ENCODE measurements around the gene ADAMTS12. TPM values are rescaled to one million over a fixed set of nuclear protein-coding genes. Genes with fewer than 3 reads are reported as not detected.

The ADAMTS12 gene
- total RNA-seq, 1 experiment from 2014 or later, result 6.2 TPM

- Mint-ChIP-seq H3K27ac (no peak overlapping the region), H3K27me3 (ENCODE audit: low read depth) (no peaks in the 10 kb centered on the region), H3K4me3 (no peak overlapping the region), H3K4me1 (peaks cover 0 to 5% of the 10 kb centered on the region in 2 experiments; a peak in 2 of 4 replicates), H3K9me3 (no peaks in the 10 kb centered on the region), H3K36me3 (ENCODE audit: insufficient read depth in 1 of 3, low read depth in 3 of 3) (no peaks in the 10 kb centered on the region)
- Histone ChIP-seq H4K5ac (ENCODE audit: insufficient read length, low read depth, low read length) (no peak overlapping the region), H3K18ac (ENCODE audit: insufficient read length, low read depth, low read length) (no peak overlapping the region), H2BK120ac (ENCODE audit: low read depth, low read length, poor library complexity, severe bottlenecking) (no peak overlapping the region), H4K91ac (ENCODE audit: insufficient read length, low read depth, low read length) (no peak overlapping the region), H2AK5ac (ENCODE audit: insufficient read length, low read length) (no peak overlapping the region), H3K23me2 (ENCODE audit: insufficient read length, low read depth, low read length, poor library complexity, severe bottlenecking) (no peaks in the 10 kb centered on the region), H3K4me2 (ENCODE audit: insufficient read depth, insufficient read length, low read length) (no peak overlapping the region), H3K27ac (ENCODE audit: insufficient read length, low read depth, low read length) (no peak overlapping the region), H3K9ac (ENCODE audit: extremely low read depth, insufficient read length, low read length) (no peak overlapping the region), H2AFZ (ENCODE audit: low read length) (no peak overlapping the region), H4K8ac (replicated peaks; ENCODE audit: insufficient read length, low read depth, low read length) (no peak overlapping the region), H2BK20ac (ENCODE audit: low read depth, low read length, poor library complexity, severe bottlenecking) (no peak overlapping the region), H3K14ac (ENCODE audit: insufficient read depth, low read length) (no peak overlapping the region), H4K20me1 (ENCODE audit: control insufficient read depth, insufficient read depth, insufficient read length) (no peaks in the 10 kb centered on the region), H3K79me1 (ENCODE audit: insufficient read depth, low read depth, low read length, poor library complexity, severe bottlenecking) (no peaks in the 10 kb centered on the region), H3K79me2 (ENCODE audit: insufficient read depth, low read length) (no peaks in the 10 kb centered on the region), H3K9me3 (ENCODE audit: control insufficient read depth, low read depth, low read length) (no peaks in the 10 kb centered on the region), H3K23ac (ENCODE audit: insufficient read length, low read depth, low read length) (no peak overlapping the region), H3T11ph (ENCODE audit: low read length) (no peak overlapping the region), H2BK12ac (ENCODE audit: insufficient read length, low read depth, low read length) (no peak overlapping the region), H2BK5ac (ENCODE audit: insufficient read length, low read length) (no peak overlapping the region), H3K27me3 (ENCODE audit: insufficient read depth, low read length) (no peaks in the 10 kb centered on the region), H2BK15ac (ENCODE audit: low read depth, low read length) (no peak overlapping the region), H3K56ac (ENCODE audit: insufficient read length, low read depth, low read length) (no peak overlapping the region), H3K4me1 (ENCODE audit: insufficient read depth, low read length) (no peaks in the 10 kb centered on the region), H3K4ac (ENCODE audit: low read depth, low read length) (no peak overlapping the region)
- DNase-seq, result no peak
- TF ChIP-seq CTCF (conservative IDR thresholded peaks at IDR 0.05), result no peak
- WGBS (ENCODE audit: extremely low coverage, insufficient read length, low lambda C conversion rate), result no CpG with 5 or more reads among the region's 1 CpG
Measured at GRCh38 chr5:33748754-33749153, 143.0 kb downstream of the ADAMTS12 start.

All from H9 (cell line).